ENCODE data around the gene DNAH2.

The DNAH2 gene

GRCh38 chr17:7721612-7722011 lies 4.1 kb downstream of the DNAH2 start:
- DNase-seq (ENCODE audit: low spot score), result no peak
- FAIRE-seq, result no peak

DNA sequence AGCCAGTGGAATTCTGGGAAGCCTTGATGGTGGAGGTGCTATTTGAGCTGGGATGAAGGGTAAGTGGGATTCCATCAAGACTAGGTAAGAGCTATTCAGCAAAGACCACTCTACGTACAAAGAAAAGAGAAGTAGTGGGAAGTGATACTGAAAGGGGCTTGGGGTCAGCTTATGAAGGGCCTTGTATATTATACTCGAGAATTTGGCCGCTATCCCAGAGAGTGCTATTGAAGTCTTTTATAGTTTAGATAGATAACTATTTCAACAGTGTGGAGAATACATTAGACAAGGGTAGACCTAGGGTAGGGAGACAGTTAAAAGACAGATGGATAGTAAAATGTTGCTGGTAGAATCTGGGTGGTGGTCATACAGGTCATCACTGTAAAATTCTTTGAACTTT lies 10.3 kb downstream of the DNAH2 start:
- DNase-seq (ENCODE audit: low spot score) (no peak), FAIRE-seq (no peak)

DNA sequence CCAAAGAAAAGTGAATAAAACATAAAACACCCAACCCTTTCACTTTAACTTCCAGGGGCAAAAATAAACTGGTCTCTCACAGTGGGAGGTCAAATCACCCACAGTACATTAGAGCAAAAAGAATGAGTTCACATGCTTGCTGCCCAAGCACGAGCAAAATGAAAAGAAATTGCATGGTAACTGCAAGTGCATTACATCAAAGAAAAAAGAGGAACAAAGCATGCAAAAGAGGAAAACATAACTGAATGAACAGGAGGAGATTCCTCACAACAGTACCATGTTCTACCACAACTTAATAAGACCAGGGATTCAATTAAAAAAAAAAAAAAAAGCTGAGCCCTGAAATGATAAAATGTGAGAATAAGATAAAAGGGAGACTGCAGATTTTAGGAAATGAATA lies 12.3 kb downstream of the DNAH2 start:
- FAIRE-seq, result no peak
- no peak for DNase-seq (ENCODE audit: low spot score)

- FAIRE-seq, result no peak
- no peak for DNase-seq (ENCODE audit: low spot score)
Measured at GRCh38 chr17:7732981-7733539, 15.5 kb downstream of the DNAH2 start.

GRCh38 chr17:7737601-7738000 lies 20.1 kb downstream of the DNAH2 start:
- no peak for DNase-seq (ENCODE audit: low spot score)
- no peak for FAIRE-seq

DNA sequence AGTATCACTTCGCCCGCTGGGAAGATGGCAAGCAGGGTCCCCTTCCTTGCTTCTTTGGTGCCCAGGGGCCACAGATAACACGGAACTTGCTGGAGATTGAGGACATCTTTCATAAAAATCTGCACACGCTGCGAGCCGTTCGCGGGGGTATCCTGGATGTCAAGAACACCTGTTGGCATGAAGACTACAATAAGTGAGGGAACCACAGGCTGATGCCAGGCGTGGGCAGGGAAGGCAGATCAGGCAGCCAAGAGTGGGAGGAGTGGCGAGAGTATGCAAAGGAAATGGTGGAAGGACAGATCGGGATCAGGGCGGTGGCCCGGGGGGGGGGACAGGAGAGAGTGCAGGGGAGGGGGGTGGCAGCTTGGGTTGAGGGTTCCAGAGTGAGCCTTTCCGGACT lies 22.2 kb downstream of the DNAH2 start:
- no peak for FAIRE-seq
- DNase-seq (ENCODE audit: low spot score), result no peak

DNA sequence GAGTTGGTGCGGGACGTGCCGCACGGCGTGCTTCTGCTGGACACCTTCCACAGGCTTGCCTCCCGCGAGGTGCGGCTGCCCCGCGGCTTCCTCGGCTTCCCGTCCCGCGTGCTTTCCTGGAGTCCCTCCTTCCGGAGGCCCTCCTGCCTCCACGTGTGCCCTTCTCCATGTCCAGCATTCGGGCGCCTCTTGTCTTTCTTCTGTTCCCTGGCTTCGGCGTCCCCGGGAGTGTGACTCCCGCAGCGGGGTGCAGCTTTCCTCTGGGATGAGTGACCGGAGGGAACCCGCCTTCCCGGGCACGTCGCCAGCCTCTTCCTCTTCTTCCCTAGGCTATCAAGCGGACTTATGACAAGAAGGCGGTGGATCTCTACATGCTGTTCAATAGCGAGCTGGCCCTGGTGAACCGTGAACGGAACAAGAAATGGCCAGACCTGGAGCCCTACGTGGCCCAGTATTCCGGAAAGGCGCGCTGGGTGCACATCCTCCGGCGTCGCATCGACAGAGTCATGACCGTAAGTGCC lies 23.0 kb downstream of the DNAH2 start:
- DNase-seq (ENCODE audit: low spot score) (no peak), FAIRE-seq (no peak)

DNA sequence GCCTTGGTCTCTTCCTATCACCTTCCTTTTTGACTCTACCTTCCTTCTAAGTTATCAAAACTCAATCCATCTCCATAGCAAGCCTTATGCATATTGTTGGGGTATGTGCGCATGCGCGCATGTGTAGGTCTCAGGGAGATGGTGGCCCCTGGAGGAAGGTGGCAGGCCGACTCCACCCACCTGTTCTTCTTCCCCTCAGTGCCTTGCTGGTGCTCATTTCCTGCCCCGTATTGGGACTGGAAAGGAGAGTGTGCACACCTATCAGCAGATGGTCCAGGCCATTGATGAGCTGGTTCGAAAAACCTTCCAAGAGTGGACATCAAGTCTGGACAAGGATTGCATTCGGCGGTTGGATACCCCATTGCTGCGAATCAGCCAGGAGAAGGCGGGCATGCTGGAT lies 25.2 kb downstream of the DNAH2 start:
- DNase-seq (ENCODE audit: low spot score) (no peak), FAIRE-seq (no peak)

DNA sequence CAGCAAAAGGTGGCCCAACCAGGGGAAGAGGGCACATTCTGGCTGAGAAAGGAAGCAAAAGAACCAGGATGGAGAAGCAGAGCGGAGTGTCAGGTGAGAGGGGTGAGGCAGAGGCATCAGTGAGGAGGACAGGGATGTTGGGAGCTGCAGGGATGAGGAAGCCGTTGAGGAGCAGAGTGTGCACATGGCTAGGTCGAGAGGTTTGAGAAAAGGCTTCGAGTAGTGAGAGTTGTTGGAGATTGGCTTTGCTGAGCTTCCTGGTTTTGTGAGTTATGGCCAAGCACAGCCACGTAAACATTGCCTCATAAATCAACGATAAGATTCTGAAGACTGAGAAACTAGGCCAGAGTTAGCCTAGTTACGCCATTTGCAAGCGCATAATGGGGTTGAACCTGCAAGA lies 26.9 kb downstream of the DNAH2 start:
- FAIRE-seq, result no peak
- DNase-seq (ENCODE audit: low spot score), result no peak

- FAIRE-seq (peak; percentile 10), DNase-seq (ENCODE audit: low spot score) (peak; percentile 56)
Measured at GRCh38 chr17:7745748-7746470, 28.4 kb downstream of the DNAH2 start.

DNA sequence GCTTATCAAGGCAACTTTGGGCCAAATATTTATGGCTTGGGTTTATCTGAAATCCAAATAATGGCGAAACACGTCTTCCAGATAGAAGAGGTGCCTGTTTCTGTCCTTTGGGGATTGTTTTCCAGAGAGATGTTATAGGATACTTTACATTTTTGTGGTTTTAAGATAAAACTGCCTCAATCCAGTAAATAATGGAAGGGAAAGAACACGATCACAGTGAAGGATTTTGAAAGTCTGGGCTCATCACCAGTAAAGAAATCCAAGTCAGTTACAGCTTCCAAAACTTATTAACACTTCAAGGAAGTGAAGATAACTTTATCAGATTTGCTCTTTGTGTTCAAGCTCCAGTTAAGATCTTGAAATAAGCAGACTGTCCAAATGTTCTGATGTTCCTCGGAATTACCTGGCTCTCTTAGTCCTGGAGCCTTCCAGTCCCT lies 30.1 kb downstream of the DNAH2 start:
- DNase-seq (ENCODE audit: low spot score) (no peak), FAIRE-seq (no peak)

GRCh38 chr17:7748076-7748775 lies 30.7 kb downstream of the DNAH2 start:
- FAIRE-seq, result no peak

GRCh38 chr17:7750321-7750821 lies 32.8 kb downstream of the DNAH2 start:
- DNase-seq (ENCODE audit: low spot score) (peak; percentile 78), FAIRE-seq (peak; percentile 93)

More at GRCh38 chr17:7748076-7748775, 30.7 kb downstream of the DNAH2 start:
- no peak for DNase-seq (ENCODE audit: low spot score)

DNA sequence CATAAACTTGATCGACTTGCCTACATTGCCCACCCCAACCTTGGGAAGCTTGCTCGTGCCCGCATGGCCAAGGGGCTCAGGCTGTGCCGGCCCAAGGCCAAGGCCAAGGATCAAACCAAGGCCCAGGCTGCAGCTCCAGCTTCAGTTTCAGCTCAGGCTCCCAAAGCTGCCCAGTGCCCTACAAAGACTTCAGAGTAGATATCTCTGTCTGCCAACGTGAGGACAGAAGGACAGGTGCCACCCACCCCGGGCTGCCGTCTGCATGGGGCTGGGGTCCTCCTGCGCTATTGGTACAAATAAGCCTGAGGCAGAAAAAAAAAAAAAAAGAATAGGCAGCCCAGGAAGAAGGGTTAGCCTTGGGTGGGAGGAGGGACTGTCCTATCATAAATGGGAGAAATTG lies 37.1 kb downstream of the DNAH2 start:
- no peak for DNase-seq (ENCODE audit: low spot score)
- no peak for FAIRE-seq

GRCh38 chr17:7755095-7755890 lies 37.7 kb downstream of the DNAH2 start:
- FAIRE-seq, result no peak
- DNase-seq (ENCODE audit: low spot score), result no peak

DNA sequence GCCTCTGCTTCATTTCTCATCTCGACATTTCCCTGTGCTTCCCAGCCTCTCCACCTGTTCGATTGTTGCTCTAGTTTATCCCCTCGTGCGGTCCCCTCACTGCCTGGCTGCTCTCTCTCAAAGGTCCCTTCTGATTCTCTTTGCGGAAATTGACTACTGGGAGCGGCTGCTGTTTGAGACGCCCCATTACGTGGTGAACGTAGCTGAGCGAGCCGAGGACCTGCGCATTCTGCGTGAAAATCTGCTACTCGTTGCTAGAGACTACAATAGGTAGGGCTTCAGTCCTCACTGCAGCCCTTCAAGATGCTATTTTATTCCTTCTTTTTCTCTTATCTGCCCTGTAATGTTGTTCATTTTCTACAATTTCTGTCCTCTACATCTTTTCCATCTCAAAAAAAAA lies 39.4 kb downstream of the DNAH2 start:
- DNase-seq (ENCODE audit: low spot score) (no peak), FAIRE-seq (no peak)

DNA sequence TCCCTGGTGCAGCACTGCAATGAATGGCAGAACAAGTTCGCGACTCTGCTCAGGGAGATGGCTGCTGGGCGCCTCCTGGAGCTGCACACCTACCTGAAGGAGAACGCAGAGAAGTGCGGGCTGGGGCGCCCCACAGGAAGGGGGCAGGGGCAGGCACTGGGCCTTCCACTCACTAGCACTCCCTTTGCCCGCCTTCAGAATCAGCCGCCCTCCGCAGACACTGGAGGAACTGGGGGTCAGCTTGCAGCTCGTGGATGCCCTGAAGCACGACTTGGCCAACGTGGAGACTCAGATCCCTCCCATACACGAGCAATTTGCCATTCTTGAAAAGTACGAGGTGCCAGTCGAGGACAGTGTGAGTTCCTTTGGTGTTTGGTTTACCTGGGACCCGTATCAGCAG lies 46.4 kb downstream of the DNAH2 start:
- DNase-seq (ENCODE audit: low spot score) (no peak), FAIRE-seq (no peak)

DNA sequence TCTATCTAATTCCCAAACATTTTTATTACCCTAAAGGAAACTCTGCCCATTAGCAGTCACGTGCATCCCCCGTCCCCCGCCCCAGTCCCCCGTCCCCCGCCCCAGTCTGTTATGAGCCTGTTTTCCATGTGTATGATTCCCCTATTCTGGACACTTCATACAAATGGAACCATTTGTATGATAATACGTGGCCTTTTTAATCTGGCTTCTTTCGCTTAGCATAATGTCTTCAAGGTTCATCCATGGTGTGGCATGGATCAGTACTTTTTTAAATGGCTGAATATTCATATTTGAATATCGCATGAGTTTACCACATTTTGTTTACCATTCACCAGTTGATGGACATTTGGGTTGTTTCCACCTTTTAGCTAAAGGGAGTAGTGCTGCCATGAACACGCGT lies 49.5 kb downstream of the DNAH2 start:
- DNase-seq (ENCODE audit: low spot score) (no peak), FAIRE-seq (no peak)

DNA sequence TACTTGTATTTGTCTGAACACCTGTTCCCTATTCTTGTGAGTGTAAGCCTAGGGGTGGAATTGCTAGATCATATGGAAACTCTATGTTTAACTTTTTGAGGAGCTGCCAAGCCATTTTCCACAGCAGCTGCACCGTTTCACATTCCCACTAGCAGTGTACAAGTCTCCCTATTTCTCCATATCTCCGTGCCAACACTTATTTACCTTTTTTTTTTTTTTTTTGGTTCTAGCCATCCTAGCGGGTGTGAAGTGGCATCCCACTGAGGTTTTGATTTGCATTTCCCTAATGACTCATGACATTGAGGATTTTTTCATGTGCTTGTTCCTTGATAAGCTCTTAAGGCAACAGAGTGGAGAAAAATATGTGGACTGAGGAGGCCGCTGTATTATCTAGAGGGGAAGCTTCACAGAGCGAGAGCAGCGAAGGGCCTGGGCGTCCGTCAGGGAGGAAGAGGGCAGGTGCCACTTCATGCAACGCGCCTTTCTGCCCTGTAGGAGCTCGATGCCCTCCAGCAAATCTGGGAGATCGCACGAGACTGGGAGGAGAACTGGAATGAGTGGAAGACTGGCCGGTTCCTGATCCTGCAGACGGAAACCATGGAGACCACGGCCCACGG lies 50.0 kb downstream of the DNAH2 start:
- no peak for DNase-seq (ENCODE audit: low spot score)
- FAIRE-seq, result no peak

DNA sequence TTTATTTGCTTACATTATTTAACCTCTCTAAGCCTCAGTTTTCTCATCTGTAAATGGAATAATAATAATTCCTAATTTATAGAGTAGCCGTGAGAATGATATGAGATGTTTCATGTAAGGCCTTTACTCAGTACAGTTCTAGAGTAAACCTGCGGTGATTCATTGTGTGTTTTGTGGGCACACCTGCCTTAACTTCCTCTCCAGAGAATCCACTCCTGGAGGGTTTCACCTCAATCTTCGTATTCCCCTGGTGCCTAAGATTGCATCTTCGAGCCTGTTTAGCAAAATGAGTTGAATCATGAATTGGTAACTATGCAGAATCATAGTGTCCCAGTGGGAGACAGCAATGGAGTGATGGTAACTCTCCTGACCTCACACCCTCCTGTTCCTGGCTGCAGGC lies 52.3 kb downstream of the DNAH2 start:
- FAIRE-seq (no peak), DNase-seq (ENCODE audit: low spot score) (no peak)

GRCh38 chr17:7774055-7774521 lies 56.5 kb downstream of the DNAH2 start:
- FAIRE-seq (no peak), DNase-seq (ENCODE audit: low spot score) (peak; percentile 48)
